HEK293 (cell line): ENCODE data around the gene PRRT2.

ENCODE experiments used
- CTCF ChIA-PET: fragments of 350-600 bp; formaldehyde crosslinking; extraction: SDS; loops from one replicate; lab custom pipeline; 2021; ENCODE audit warnings: antibody characterized with exemption; lab: Yijun Ruan, JAX
- POLR2A ChIA-PET: fragments of 300-600 bp; formaldehyde crosslinking; extraction: SDS; loops from one replicate; lab custom pipeline; 2020; ENCODE audit warnings: antibody characterized with exemption, inconsistent platforms; lab: Yijun Ruan, JAX
- H3K27ac ChIP-seq: fragments of 200-500 bp; sonication (Bioruptor generic); 2 replicates; pipeline ENCODE4 v1.5.1; 2014; ENCODE audit warnings: low read depth, low read length, control low read depth, inconsistent platforms; ENCODE audit errors: extremely low read depth
- H3K36me3 ChIP-seq, 2 experiments: fragments of 200-500 bp in 1 of 2; sonication (Bioruptor generic) in 1 of 2; 1 replicate in 1 of 2; 2 replicates in 1 of 2; pipeline ENCODE4 v1.5.1; 2014 to 2017; ENCODE audit warnings: inconsistent platforms in 2 of 2, low read length in 2 of 2; ENCODE audit not compliant: control insufficient read depth in 2 of 2, insufficient read depth in 1 of 2
- H3K4me1 ChIP-seq: fragments of 200-500 bp; sonication (Bioruptor generic); 2 replicates; pipeline ENCODE4 v1.5.1; 2014; ENCODE audit warnings: mild to moderate bottlenecking, low read length, inconsistent platforms; ENCODE audit not compliant: control insufficient read depth, insufficient read depth
- H3K4me3 ChIP-seq: 2 replicates; pipeline ENCODE4 v1.5.1; 2011; ENCODE audit warnings: low read depth, mild to moderate bottlenecking, control low read depth, low read length, moderate library complexity
- H3K9me3 ChIP-seq: fragments of 200-500 bp; sonication (Bioruptor generic); 2 replicates; pipeline ENCODE4 v1.5.1; 2014; ENCODE audit warnings: low read depth, low read length, inconsistent platforms; ENCODE audit not compliant: control insufficient read depth, insufficient read depth
- AEBP2 ChIP-seq: fragments of 450-650 bp; formaldehyde crosslinking; IDR thresholded peaks from 2 replicates; pipeline ENCODE4 v1.5.1; 2016; ENCODE audit warnings: missing biosample characterization, missing genetic modification characterization, borderline replicate concordance
- EGR2 ChIP-seq: fragments of 450-650 bp; formaldehyde crosslinking; IDR thresholded peaks from 2 replicates; pipeline ENCODE4 v1.5.1; 2016; ENCODE audit warnings: low read depth, missing biosample characterization, missing genetic modification characterization
- IKZF3 ChIP-seq: fragments of 450-650 bp; IDR thresholded peaks from 2 replicates; pipeline ENCODE4 v1.5.0; 2018; ENCODE audit warnings: missing biosample characterization, mild to moderate bottlenecking, missing genetic modification characterization, moderate library complexity
- KLF1 ChIP-seq: fragments of 450-650 bp; formaldehyde crosslinking; IDR thresholded peaks from 2 replicates; pipeline ENCODE4 v1.5.1; 2016; ENCODE audit warnings: missing biosample characterization, missing genetic modification characterization
- KLF17 ChIP-seq: fragments of 450-650 bp; formaldehyde crosslinking; IDR thresholded peaks from 2 replicates; pipeline ENCODE4 v1.5.1; 2016; ENCODE audit warnings: missing biosample characterization, missing genetic modification characterization
- OVOL3 ChIP-seq: fragments of 450-650 bp; formaldehyde crosslinking; IDR thresholded peaks from 2 replicates; pipeline ENCODE4 v1.5.1; 2016; ENCODE audit warnings: missing biosample characterization, missing genetic modification characterization
- RBAK ChIP-seq: fragments of 450-650 bp; formaldehyde crosslinking; IDR thresholded peaks from 2 replicates; pipeline ENCODE4 v1.5.1; 2016; ENCODE audit warnings: missing biosample characterization, missing genetic modification characterization
- SALL2 ChIP-seq: fragments of 450-650 bp; formaldehyde crosslinking; IDR thresholded peaks from 2 replicates; pipeline ENCODE4 v1.5.0; 2017; ENCODE audit warnings: missing biosample characterization, mild to moderate bottlenecking, missing genetic modification characterization, borderline replicate concordance
- TRIM28 ChIP-seq: IDR thresholded peaks from 2 replicates; pipeline ENCODE4 v1.6.1; 2011; ENCODE audit warnings: low read length, control low read depth, borderline replicate concordance
- ZBTB17 ChIP-seq: fragments of 450-650 bp; formaldehyde crosslinking; IDR thresholded peaks from 2 replicates; pipeline ENCODE4 v1.5.1; 2016; ENCODE audit warnings: missing biosample characterization, missing genetic modification characterization
- ZBTB44 ChIP-seq: fragments of 450-650 bp; IDR thresholded peaks from 2 replicates; pipeline ENCODE4 v1.5.1; 2018; ENCODE audit warnings: missing biosample characterization, mild to moderate bottlenecking, missing genetic modification characterization
- ZBTB48 ChIP-seq: fragments of 450-650 bp; formaldehyde crosslinking; IDR thresholded peaks from 2 replicates; pipeline ENCODE4 v1.5.1; 2016; ENCODE audit warnings: missing biosample characterization, missing genetic modification characterization
- ZBTB49 ChIP-seq: fragments of 450-650 bp; formaldehyde crosslinking; IDR thresholded peaks from 2 replicates; pipeline ENCODE4 v1.5.1; 2016; ENCODE audit warnings: missing biosample characterization, missing genetic modification characterization, low read depth
- ZNF157 ChIP-seq: fragments of 450-650 bp; formaldehyde crosslinking; IDR thresholded peaks from 2 replicates; pipeline ENCODE4 v1.5.1; 2016; ENCODE audit warnings: missing biosample characterization, missing genetic modification characterization
- ZNF24 ChIP-seq: fragments of 450-650 bp; formaldehyde crosslinking; IDR thresholded peaks from 2 replicates; pipeline ENCODE4 v1.5.1; 2016; ENCODE audit warnings: missing biosample characterization, missing genetic modification characterization
- ZNF248 ChIP-seq: fragments of 450-650 bp; formaldehyde crosslinking; IDR thresholded peaks from 2 replicates; pipeline ENCODE4 v1.5.1; 2017; ENCODE audit warnings: missing biosample characterization, missing genetic modification characterization
- ZNF274 ChIP-seq, 2 experiments: fragments of 200-500 bp in 1 of 2; fragments of 450-650 bp in 1 of 2; sonication (Bioruptor generic) in 1 of 2; formaldehyde crosslinking in 1 of 2; IDR thresholded peaks; 2 replicates each; pipeline versions ENCODE4 v1.5.1 to v1.6.1; 2014 to 2016; ENCODE audit warnings: borderline replicate concordance in 1 of 2, inconsistent platforms in 1 of 2, low read length in 1 of 2, missing biosample characterization in 1 of 2, missing genetic modification characterization in 1 of 2
- ZNF324 ChIP-seq: fragments of 450-650 bp; formaldehyde crosslinking; IDR thresholded peaks from 2 replicates; pipeline ENCODE4 v1.5.1; 2016; ENCODE audit warnings: missing biosample characterization, missing genetic modification characterization
- ZNF341 ChIP-seq: fragments of 450-650 bp; formaldehyde crosslinking; IDR thresholded peaks from 2 replicates; pipeline ENCODE4; 2016; ENCODE audit warnings: low read depth, missing biosample characterization, missing genetic modification characterization
- ZNF366 ChIP-seq: fragments of 450-650 bp; formaldehyde crosslinking; conservative IDR thresholded peaks from 2 replicates; pipeline ENCODE4 v1.5.1; 2016; ENCODE audit warnings: missing biosample characterization, missing genetic modification characterization
- ZNF433 ChIP-seq: fragments of 450-650 bp; formaldehyde crosslinking; IDR thresholded peaks from 2 replicates; pipeline ENCODE4 v1.5.1; 2016; ENCODE audit warnings: missing biosample characterization, missing genetic modification characterization, low read depth
- ZNF488 ChIP-seq: fragments of 450-650 bp; formaldehyde crosslinking; IDR thresholded peaks from 2 replicates; pipeline ENCODE4 v1.5.1; 2016; ENCODE audit warnings: missing biosample characterization, missing genetic modification characterization
- ZNF585B ChIP-seq: fragments of 450-650 bp; formaldehyde crosslinking; IDR thresholded peaks from 2 replicates; pipeline ENCODE4 v1.5.1; 2016; ENCODE audit warnings: missing biosample characterization, missing genetic modification characterization
- ZNF600 ChIP-seq: fragments of 450-650 bp; formaldehyde crosslinking; IDR thresholded peaks from 2 replicates; pipeline ENCODE4 v1.5.1; 2016; ENCODE audit warnings: missing biosample characterization, missing genetic modification characterization
- ZNF660 ChIP-seq: fragments of 450-650 bp; IDR thresholded peaks from 2 replicates; pipeline ENCODE4 v1.5.1; 2018; ENCODE audit warnings: missing biosample characterization, mild to moderate bottlenecking, missing genetic modification characterization
- ZNF704 ChIP-seq: fragments of 450-650 bp; formaldehyde crosslinking; IDR thresholded peaks from 2 replicates; pipeline ENCODE4 v1.5.1; 2016; ENCODE audit warnings: missing biosample characterization, missing genetic modification characterization
- ZXDB ChIP-seq: fragments of 450-650 bp; formaldehyde crosslinking; IDR thresholded peaks from 2 replicates; pipeline ENCODE4 v1.5.1; 2016; ENCODE audit warnings: missing biosample characterization, missing genetic modification characterization

The PRRT2 gene

GRCh38 chr16:29848420-29849297 lies 36.7 kb downstream of the PRRT2 start (continued):
- TF ChIP-seq ZBTB44 (tag by site-specific recombination): peak; percentile 72; the same call in 1 of the 2 replicates
- TF ChIP-seq ZBTB17: peak; percentile 30; the same call in 1 of the 2 replicates
- TF ChIP-seq ZNF157: no peak
- TF ChIP-seq ZNF274 (IDR thresholded peaks at IDR 0.05; ENCODE audit: low read length): no peak
- no peak for TF ChIP-seq ZNF274 (tag by site-specific recombination; IDR thresholded peaks at IDR 0.05; ENCODE audit: borderline replicate concordance)
- TF ChIP-seq IKZF3 (tag by site-specific recombination): peak; percentile 62
- TF ChIP-seq ZXDB (tag by site-specific recombination): peak; percentile 49; the same call in 1 of the 2 replicates
- TF ChIP-seq KLF17: peak; percentile 55; the same call in 1 of the 2 replicates

- ChIA-PET CTCF (interaction anchor here (0.6 to 5.0 kb wide), 25 partner anchors 10 to 1189 kb away, joined by 3 to 74 read pairs (median 9); partner anchors contain the start of genes ASPHD1, C16orf92, HSD3B7 and MAZ), POLR2A (interaction anchor here (1.0 to 3.2 kb wide), 3 partner anchors 29 to 65 kb away, joined by 5 to 13 read pairs (median 8); partner anchors contain the start of gene MVP)
- no peak overlapping the region for H3K27ac ChIP-seq
- H3K9me3 ChIP-seq: no peaks in the 10 kb centered on the region
- no peak overlapping the region for H3K4me3 ChIP-seq
- H3K4me1 ChIP-seq: no peaks in the 10 kb centered on the region
- peaks cover 0 to 9% of the 10 kb centered on the region in 2 experiments; a peak in 1 of 3 replicates for H3K36me3 ChIP-seq
- TF ChIP-seq ZNF24 (tag by site-specific recombination) (no peak), RBAK (tag by site-specific recombination) (no peak), ZNF433 (tag by site-specific recombination) (no peak), ZNF585B (tag by site-specific recombination) (no peak), ZNF248 (no peak), ZNF600 (tag by site-specific recombination) (peak; percentile 14; the same call in 1 of the 2 replicates), ZNF660 (tag by site-specific recombination) (no peak), ZBTB48 (tag by site-specific recombination) (no peak), TRIM28 (no peak), ZNF488 (tag by site-specific recombination) (no peak), ZXDB (tag by site-specific recombination) (no peak), ZNF324 (no peak), ZNF341 (tag by site-specific recombination) (peak; percentile 78), EGR2 (tag by site-specific recombination) (peak; percentile 69), KLF1 (tag by site-specific recombination) (no peak), ZBTB49 (tag by site-specific recombination) (no peak), SALL2 (tag by site-specific recombination) (no peak), ZNF704 (tag by site-specific recombination) (no peak), AEBP2 (no peak), ZNF366 (tag by site-specific recombination) (no peak), ZBTB17 (0 out of 2 replicates have a peak, but pooled peaks have one; percentile 23), OVOL3 (no peak)
Observed at GRCh38 chr16:29849505-29849904, 37.5 kb downstream of the PRRT2 start.
